AG09319 (cell line): Measurements from ENCODE around the gene IFNLR1.

ENCODE experiments used
- DNase-seq: peaks from one replicate; pipeline ENCODE4 v3.0.0-alpha.2; 2010; ENCODE audit warnings: low read depth; ENCODE audit errors: extremely low read depth
- CTCF ChIP-seq: IDR thresholded peaks from 2 replicates; pipeline ENCODE4 v1.5.1; 2011; ENCODE audit warnings: low read depth, mild to moderate bottlenecking, inconsistent platforms, low read length, moderate library complexity

Gene IFNLR1

GRCh38 chr1:24147816-24148215 is 39.3 kb downstream of the IFNLR1 start:
- no peak for DNase-seq
- no peak for TF ChIP-seq CTCF

GRCh38 chr1:24147194-24147593 is 39.9 kb downstream of the IFNLR1 start:
- TF ChIP-seq CTCF = no peak
- no peak for DNase-seq

GRCh38 chr1:24142546-24143534 is 44.2 kb downstream of the IFNLR1 start, which contains the start of gene IL22RA1:
TSS of gene IL22RA1 (minus strand) at chr1:24143140. CDS start at chr1:24143082, 58 bp downstream.
- no peak for DNase-seq
- TF ChIP-seq CTCF = no peak

GRCh38 chr1:24141311-24141997 is 45.6 kb downstream of the IFNLR1 start:
- no peak for TF ChIP-seq CTCF
- DNase-seq = no peak

GRCh38 chr1:24140741-24141181 is 46.3 kb downstream of the IFNLR1 start:
- TF ChIP-seq CTCF = no peak
- DNase-seq = no peak

- no peak for TF ChIP-seq CTCF
Observed at GRCh38 chr1:24139841-24140425, 47.2 kb downstream of the IFNLR1 start.

GRCh38 chr1:24139222-24139489 is 47.9 kb downstream of the IFNLR1 start:
- no peak for TF ChIP-seq CTCF

More at GRCh38 chr1:24139841-24140425, 47.2 kb downstream of the IFNLR1 start:
- no peak for DNase-seq

More at GRCh38 chr1:24139222-24139489, 47.9 kb downstream of the IFNLR1 start:
- no peak for DNase-seq
